PC-3 (cell line): ENCODE data around the gene CNTLN. TPM values are rescaled to one million over a fixed set of nuclear protein-coding genes. Genes with fewer than 3 reads are reported as not detected.
"Not testable (repeated sequence)": the region's sequence is repeated elsewhere in the genome, so short reads cannot be mapped to it uniquely, and the experiment has no call there.

Experiments used
- ATAC-seq: fragments of 200-7000 bp; cut with Tn5 transposase; 2 replicates; pipeline ENCODE4 v1.9.1; 2020; ENCODE audit warnings: mild to moderate bottlenecking, moderate library complexity
- BruUV-seq: library from RNA; stranded (reverse); fragments of 400-500 nt; replicated peaks from 2 replicates; lab custom pipeline; 2021; lab: Mats Ljungman, UMichigan
- CTCF ChIA-PET: fragments of 300-600 bp; sonication (Branson Sonifier 250); formaldehyde crosslinking; loops from one replicate; lab custom pipeline; 2022; ENCODE audit warnings: antibody characterized with exemption; lab: Charles Lee
- POLR2A ChIA-PET: fragments of 300-600 bp; sonication (Branson Sonifier 250); formaldehyde crosslinking; loops from one replicate; lab custom pipeline; 2022; ENCODE audit warnings: antibody characterized with exemption; ENCODE audit not compliant: unreplicated experiment; lab: Charles Lee
- DNase-seq: peaks from one replicate; pipeline ENCODE4 v3.0.0-alpha.2; 2015
- H2AFZ ChIP-seq: fragments of 300-600 bp; sonication (generic); 2 replicates; pipeline ENCODE4 v1.6.0; 2016; ENCODE audit warnings: antibody characterized with exemption, low read length
- H3F3A ChIP-seq: fragments of 300-600 bp; sonication (generic); one replicate; pipeline ENCODE4 v1.6.0; 2017; ENCODE audit warnings: antibody characterized with exemption, low read length, control low read depth, mild to moderate bottlenecking; ENCODE audit not compliant: unreplicated experiment
- H3K27ac ChIP-seq: fragments of 300-600 bp; sonication (generic); 2 replicates; pipeline ENCODE4 v1.5.1; 2016; ENCODE audit warnings: mild to moderate bottlenecking, low read length
- H3K27me3 ChIP-seq: fragments of 300-600 bp; sonication (generic); 2 replicates; pipeline ENCODE4 v1.6.1; 2016; ENCODE audit warnings: low read length, mixed read lengths
- H3K36me3 ChIP-seq: fragments of 300-600 bp; sonication (generic); 2 replicates; pipeline ENCODE4 v1.6.1; 2016; ENCODE audit warnings: low read depth, mixed run types, low read length, mixed read lengths
- H3K4me1 ChIP-seq: fragments of 300-600 bp; sonication (generic); 2 replicates; pipeline ENCODE4 v1.5.1; 2016; ENCODE audit warnings: low read length; ENCODE audit not compliant: insufficient read depth
- H3K4me2 ChIP-seq: fragments of 300-600 bp; sonication (generic); 2 replicates; pipeline ENCODE4 v1.6.0; 2016; ENCODE audit warnings: low read length
- H3K4me3 ChIP-seq: fragments of 300-600 bp; sonication (generic); 2 replicates; pipeline ENCODE4 v1.5.1; 2016; ENCODE audit warnings: mild to moderate bottlenecking, low read length, mixed read lengths
- H3K79me2 ChIP-seq: fragments of 300-600 bp; sonication (generic); 2 replicates; pipeline ENCODE4 v1.6.1; 2017; ENCODE audit warnings: low read length, mixed read lengths
- H3K9ac ChIP-seq: fragments of 300-600 bp; sonication (generic); 2 replicates; pipeline ENCODE4 v1.6.0; 2016; ENCODE audit warnings: mild to moderate bottlenecking, low read length
- H3K9me2 ChIP-seq: fragments of 300-600 bp; sonication (generic); replicated peaks from 2 replicates; pipeline ENCODE4 v1.6.1; 2016; ENCODE audit warnings: mixed run types, low read length, mixed read lengths
- H3K9me3 ChIP-seq: fragments of 300-600 bp; sonication (generic); 2 replicates; pipeline ENCODE4 v1.6.1; 2016; ENCODE audit warnings: low read length, mixed read lengths
- H4K20me1 ChIP-seq: fragments of 300-600 bp; sonication (generic); 2 replicates; pipeline ENCODE4 v1.6.1; 2016; ENCODE audit warnings: low read length, mixed read lengths
- EZH2 ChIP-seq: fragments of 300-600 bp; sonication (generic); IDR thresholded peaks from one replicate; pipeline ENCODE4 v1.6.1; 2017; ENCODE audit warnings: antibody characterized with exemption, mild to moderate bottlenecking, low read length; ENCODE audit not compliant: unreplicated experiment
- EZH2phosphoT487 ChIP-seq: fragments of 300-600 bp; sonication (generic); IDR thresholded peaks from 2 replicates; pipeline ENCODE4 v1.6.1; 2018; ENCODE audit warnings: mild to moderate bottlenecking, antibody characterized with exemption, low read length, borderline replicate concordance
- intact Hi-C: fragments of 100-400 bp; cut with micrococcal nuclease; formaldehyde crosslinking; loops from 2 replicates; pipeline ENCODE4 v1.9.0; 2023
- total RNA-seq: library from RNA; depleted of rRNA; stranded (reverse); fragments of >200 nt; gene quantifications from 2 replicates; pipeline ENCODE4 v1.2.3, GENCODE V29; 2014
- TF ChIP-seq, protein P1 (sequence below): fragments of 300-600 bp; sonication (generic); conservative IDR thresholded peaks from 2 replicates; pipeline ENCODE4 v1.5.1; 2017; ENCODE audit warnings: antibody characterized with exemption, low read depth, mild to moderate bottlenecking, low read length

The CNTLN gene
- total RNA-seq, 1 experiment from 2014 or later: 6.9 TPM

- no peak overlapping the region for H3K9ac ChIP-seq
- no TSS peak for BruUV-seq
- H3K27me3 ChIP-seq: no peaks in the 10 kb centered on the region
- H2AFZ ChIP-seq: no peak overlapping the region
- H3K36me3 ChIP-seq: no peaks in the 10 kb centered on the region
- no peak for ATAC-seq
- no peak overlapping the region for H3K4me2 ChIP-seq
- no peak overlapping the region for H3K4me3 ChIP-seq
- H3K4me1 ChIP-seq: no peaks in the 10 kb centered on the region
- ChIA-PET CTCF (no interaction called here), POLR2A (no interaction called here)
- H4K20me1 ChIP-seq: no peaks in the 10 kb centered on the region
- no peaks in the 10 kb centered on the region for H3F3A ChIP-seq
- no peak overlapping the region for H3K27ac ChIP-seq
- DNase-seq: no peak
- H3K9me2 ChIP-seq: no peaks in the 10 kb centered on the region
- H3K9me3 ChIP-seq: no peaks in the 10 kb centered on the region
- intact Hi-C loops: no loop called here
- TF ChIP-seq EZH2phosphoT487 (no peak), EZH2 (no peak)
- TF ChIP-seq, protein P1, sequence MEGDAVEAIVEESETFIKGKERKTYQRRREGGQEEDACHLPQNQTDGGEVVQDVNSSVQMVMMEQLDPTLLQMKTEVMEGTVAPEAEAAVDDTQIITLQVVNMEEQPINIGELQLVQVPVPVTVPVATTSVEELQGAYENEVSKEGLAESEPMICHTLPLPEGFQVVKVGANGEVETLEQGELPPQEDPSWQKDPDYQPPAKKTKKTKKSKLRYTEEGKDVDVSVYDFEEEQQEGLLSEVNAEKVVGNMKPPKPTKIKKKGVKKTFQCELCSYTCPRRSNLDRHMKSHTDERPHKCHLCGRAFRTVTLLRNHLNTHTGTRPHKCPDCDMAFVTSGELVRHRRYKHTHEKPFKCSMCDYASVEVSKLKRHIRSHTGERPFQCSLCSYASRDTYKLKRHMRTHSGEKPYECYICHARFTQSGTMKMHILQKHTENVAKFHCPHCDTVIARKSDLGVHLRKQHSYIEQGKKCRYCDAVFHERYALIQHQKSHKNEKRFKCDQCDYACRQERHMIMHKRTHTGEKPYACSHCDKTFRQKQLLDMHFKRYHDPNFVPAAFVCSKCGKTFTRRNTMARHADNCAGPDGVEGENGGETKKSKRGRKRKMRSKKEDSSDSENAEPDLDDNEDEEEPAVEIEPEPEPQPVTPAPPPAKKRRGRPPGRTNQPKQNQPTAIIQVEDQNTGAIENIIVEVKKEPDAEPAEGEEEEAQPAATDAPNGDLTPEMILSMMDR: no peak
- H3K79me2 ChIP-seq: no peaks in the 10 kb centered on the region
Measured at GRCh38 chr9:17389026-17389425, 254.2 kb downstream of the CNTLN start.

DNA sequence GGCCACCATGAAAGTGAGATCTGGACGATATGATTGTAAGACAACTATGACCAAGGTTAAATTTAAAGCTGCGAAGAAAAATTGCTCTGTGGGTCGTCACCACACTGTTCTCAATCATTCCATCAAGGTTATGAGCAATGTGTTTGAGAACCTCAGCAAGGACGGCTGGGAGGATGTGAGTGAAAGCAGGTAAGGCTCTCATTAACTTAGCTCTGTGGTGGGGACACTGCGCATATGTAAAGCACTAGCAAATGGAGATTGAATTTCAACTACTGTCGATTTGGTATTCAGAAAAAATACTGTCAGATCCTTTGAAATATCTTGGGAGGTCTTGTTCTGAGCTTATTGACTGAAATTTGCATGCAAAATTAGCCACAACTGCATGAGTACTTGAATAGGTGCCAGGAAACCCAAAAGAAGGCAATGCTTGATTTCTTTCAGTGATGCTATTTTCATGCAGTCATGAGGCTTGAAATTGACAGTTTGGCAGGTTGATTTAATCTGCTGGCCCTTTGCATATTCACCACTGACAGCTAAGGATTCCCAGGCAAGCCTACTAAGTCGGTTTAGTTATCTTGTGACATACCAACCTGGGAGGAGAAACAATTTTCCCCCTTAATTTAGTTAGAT, 260.2 kb downstream of the CNTLN start:
- Histone ChIP-seq H2AFZ (no peak overlapping the region), H3F3A (no peaks in the 10 kb centered on the region), H3K27ac (no peak overlapping the region), H3K4me1 (no peaks in the 10 kb centered on the region), H3K79me2 (no peaks in the 10 kb centered on the region), H3K4me3 (no peak overlapping the region), H3K9me3 (no peaks in the 10 kb centered on the region), H3K4me2 (no peak overlapping the region), H3K36me3 (no peaks in the 10 kb centered on the region), H4K20me1 (no peaks in the 10 kb centered on the region), H3K9ac (no peak overlapping the region), H3K9me2 (no peaks in the 10 kb centered on the region), H3K27me3 (no peaks in the 10 kb centered on the region)
- TF ChIP-seq EZH2: no peak
- TF ChIP-seq, protein P1: no peak
- TF ChIP-seq EZH2phosphoT487: no peak
- ChIA-PET POLR2A (interaction anchor here (0.7 kb wide), 1 partner anchor 7 kb away, joined by 3 read pairs; no protein-coding TSS in a partner anchor), CTCF (no interaction called here)
- BruUV-seq: no TSS peak
- intact Hi-C loops: no loop called here
- DNase-seq: no peak
- ATAC-seq: no peak

GRCh38 chr9:17397166-17397728, 262.4 kb downstream of the CNTLN start:
- H3K4me1 ChIP-seq, CTCF ChIA-PET, H2AFZ ChIP-seq, H3K9me2 ChIP-seq, ATAC-seq, H3K36me3 ChIP-seq, H3K4me2 ChIP-seq, H4K20me1 ChIP-seq, H3K9me3 ChIP-seq, H3K27me3 ChIP-seq, DNase-seq, H3K79me2 ChIP-seq, H3K4me3 ChIP-seq, H3K9ac ChIP-seq, intact Hi-C loops, POLR2A ChIA-PET, H3K27ac ChIP-seq, H3F3A ChIP-seq, BruUV-seq: not testable (repeated sequence)
